GM10266 (cell line): ENCODE data around the gene HTN3.
"Not testable (repeated sequence)": the region's sequence is repeated elsewhere in the genome, so short reads cannot be mapped to it uniquely, and the experiment has no call there.

ENCODE experiments used
- DNase-seq: peaks from one replicate; pipeline ENCODE4 v3.0.0; 2012; ENCODE audit errors: extremely low spot score
- CTCF ChIP-seq: IDR thresholded peaks from 2 replicates; pipeline ENCODE4 v1.5.1; 2012; ENCODE audit warnings: mild to moderate bottlenecking, low read depth; ENCODE audit not compliant: control insufficient read depth, insufficient read depth; ENCODE audit errors: missing control alignments

Gene HTN3

GRCh38 chr4:70028159-70028558 lies at the start of gene HTN3:
TSS of gene HTN3 (plus strand) at chr4:70028459. CDS start at chr4:70030741, 2,282 bp downstream.
- DNase-seq = not testable (repeated sequence)

- no peak for TF ChIP-seq CTCF
- no peak for DNase-seq
These were observed 44.2 kb upstream of the HTN3 start for GRCh38 chr4:69984030-69984443.

- DNase-seq = no peak
- TF ChIP-seq CTCF = no peak
These were observed 41.6 kb upstream of the HTN3 start for GRCh38 chr4:69986663-69987062.

GRCh38 chr4:69991016-69991415 lies 37.2 kb upstream of the HTN3 start:
- TF ChIP-seq CTCF = no peak
- DNase-seq = no peak

- no peak for DNase-seq
- no peak for TF ChIP-seq CTCF
These were observed 33.5 kb upstream of the HTN3 start for GRCh38 chr4:69994782-69995181.

- no peak for DNase-seq
- no peak for TF ChIP-seq CTCF
These were observed 32.7 kb upstream of the HTN3 start, which contains the start of gene STATH for GRCh38 chr4:69995526-69996016. TSS of gene STATH (plus strand) at chr4:69995966. CDS start at chr4:69998438, 2,472 bp downstream.

- no peak for DNase-seq
- TF ChIP-seq CTCF = no peak
These were observed 28.8 kb upstream of the HTN3 start for GRCh38 chr4:69999420-69999819.

- TF ChIP-seq CTCF = no peak
- DNase-seq = no peak
These were observed 27.5 kb upstream of the HTN3 start for GRCh38 chr4:70000711-70001110.
